Measurements from ENCODE around the gene KCNJ8.

The KCNJ8 gene

DNA sequence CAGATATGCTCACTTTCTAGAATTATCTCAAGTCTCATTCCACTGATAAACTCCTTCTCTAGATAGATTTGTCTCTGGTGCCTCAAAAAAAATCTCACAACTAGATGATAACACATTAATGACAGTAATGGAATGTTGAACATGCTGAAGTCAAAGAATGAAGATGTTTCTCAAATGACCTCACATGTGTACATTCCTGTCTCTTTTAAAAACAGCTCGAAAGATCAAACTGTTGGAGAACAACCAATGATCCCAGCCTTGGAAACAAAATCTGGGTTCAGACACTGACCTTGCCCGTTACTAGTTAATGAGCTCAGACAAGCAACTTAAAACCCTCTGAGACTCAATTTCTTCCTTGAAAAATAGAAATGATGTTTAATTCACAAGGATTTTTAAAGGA, 44.7 kb upstream of the KCNJ8 start:
- H3K9ac ChIP-seq (ENCODE audit: low read depth, low read length, poor library complexity, severe bottlenecking) = no peak overlapping the region
- no peak for TF ChIP-seq EZH2phosphoT487 (IDR thresholded peaks at IDR 0.05; ENCODE audit: borderline replicate concordance)
- TF ChIP-seq, protein P1, sequence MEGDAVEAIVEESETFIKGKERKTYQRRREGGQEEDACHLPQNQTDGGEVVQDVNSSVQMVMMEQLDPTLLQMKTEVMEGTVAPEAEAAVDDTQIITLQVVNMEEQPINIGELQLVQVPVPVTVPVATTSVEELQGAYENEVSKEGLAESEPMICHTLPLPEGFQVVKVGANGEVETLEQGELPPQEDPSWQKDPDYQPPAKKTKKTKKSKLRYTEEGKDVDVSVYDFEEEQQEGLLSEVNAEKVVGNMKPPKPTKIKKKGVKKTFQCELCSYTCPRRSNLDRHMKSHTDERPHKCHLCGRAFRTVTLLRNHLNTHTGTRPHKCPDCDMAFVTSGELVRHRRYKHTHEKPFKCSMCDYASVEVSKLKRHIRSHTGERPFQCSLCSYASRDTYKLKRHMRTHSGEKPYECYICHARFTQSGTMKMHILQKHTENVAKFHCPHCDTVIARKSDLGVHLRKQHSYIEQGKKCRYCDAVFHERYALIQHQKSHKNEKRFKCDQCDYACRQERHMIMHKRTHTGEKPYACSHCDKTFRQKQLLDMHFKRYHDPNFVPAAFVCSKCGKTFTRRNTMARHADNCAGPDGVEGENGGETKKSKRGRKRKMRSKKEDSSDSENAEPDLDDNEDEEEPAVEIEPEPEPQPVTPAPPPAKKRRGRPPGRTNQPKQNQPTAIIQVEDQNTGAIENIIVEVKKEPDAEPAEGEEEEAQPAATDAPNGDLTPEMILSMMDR (conservative IDR thresholded peaks at IDR 0.05; ENCODE audit: low read length) = no peak
- no peak overlapping the region for H3K4me2 ChIP-seq (ENCODE audit: low read depth, low read length, poor library complexity, severe bottlenecking)
- no peaks in the 10 kb centered on the region for H3K27me3 ChIP-seq (ENCODE audit: insufficient read depth, low read length, poor library complexity, severe bottlenecking)
- no peaks in the 10 kb centered on the region for H3K4me1 ChIP-seq (ENCODE audit: insufficient read depth, low read length, poor library complexity, severe bottlenecking)
- H3K9me2 ChIP-seq (replicated peaks; ENCODE audit: low read depth, low read length) = no peaks in the 10 kb centered on the region
- H3F3A ChIP-seq (ENCODE audit: low read depth) = no peaks in the 10 kb centered on the region
- H3K9me3 ChIP-seq (ENCODE audit: insufficient read depth, low read depth, low read length) = no peaks in the 10 kb centered on the region
- H2AFZ ChIP-seq (ENCODE audit: low read length) = no peak overlapping the region
- H3K4me3 ChIP-seq (ENCODE audit: low read length, poor library complexity, severe bottlenecking) = no peak overlapping the region
- H3K79me2 ChIP-seq (ENCODE audit: insufficient read depth, low read length) = no peaks in the 10 kb centered on the region
- H3K36me3 ChIP-seq (ENCODE audit: insufficient read depth, low read length) = no peaks in the 10 kb centered on the region
- H4K20me1 ChIP-seq (ENCODE audit: insufficient read depth, low read length, poor library complexity, severe bottlenecking) = no peaks in the 10 kb centered on the region

DNA sequence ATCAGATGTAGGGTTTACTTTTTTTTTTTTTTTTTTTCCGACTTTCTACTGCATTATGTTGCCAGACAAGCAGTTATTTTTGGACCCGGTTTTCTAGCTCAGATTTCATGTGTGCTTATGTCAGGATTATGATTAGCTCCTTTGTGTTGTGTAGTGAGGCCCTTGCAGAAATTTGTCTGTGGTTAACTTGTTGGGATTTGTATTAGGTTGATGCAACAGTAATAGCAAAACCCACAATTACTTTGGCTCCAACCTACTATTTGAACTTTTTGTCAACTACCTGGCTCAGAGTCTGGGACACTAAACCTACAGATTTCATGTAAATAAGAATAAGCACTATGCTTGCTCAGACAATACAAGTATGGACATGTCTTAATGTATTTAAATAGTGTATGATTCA, 44.1 kb upstream of the KCNJ8 start:
- Histone ChIP-seq H2AFZ (ENCODE audit: low read length) (no peak overlapping the region), H3K9ac (ENCODE audit: low read depth, low read length, poor library complexity, severe bottlenecking) (no peak overlapping the region), H3K4me2 (ENCODE audit: low read depth, low read length, poor library complexity, severe bottlenecking) (no peak overlapping the region), H3K9me2 (replicated peaks; ENCODE audit: low read depth, low read length) (no peaks in the 10 kb centered on the region), H3K4me3 (ENCODE audit: low read length, poor library complexity, severe bottlenecking) (no peak overlapping the region), H3K36me3 (ENCODE audit: insufficient read depth, low read length) (no peaks in the 10 kb centered on the region), H3K79me2 (ENCODE audit: insufficient read depth, low read length) (no peaks in the 10 kb centered on the region), H3F3A (ENCODE audit: low read depth) (no peaks in the 10 kb centered on the region), H3K4me1 (ENCODE audit: insufficient read depth, low read length, poor library complexity, severe bottlenecking) (no peaks in the 10 kb centered on the region), H3K27me3 (ENCODE audit: insufficient read depth, low read length, poor library complexity, severe bottlenecking) (no peaks in the 10 kb centered on the region), H3K9me3 (ENCODE audit: insufficient read depth, low read depth, low read length) (no peaks in the 10 kb centered on the region), H4K20me1 (ENCODE audit: insufficient read depth, low read length, poor library complexity, severe bottlenecking) (no peaks in the 10 kb centered on the region)
- TF ChIP-seq EZH2phosphoT487 (IDR thresholded peaks at IDR 0.05; ENCODE audit: borderline replicate concordance) = no peak
- TF ChIP-seq, protein P1 (conservative IDR thresholded peaks at IDR 0.05; ENCODE audit: low read length) = no peak

DNA sequence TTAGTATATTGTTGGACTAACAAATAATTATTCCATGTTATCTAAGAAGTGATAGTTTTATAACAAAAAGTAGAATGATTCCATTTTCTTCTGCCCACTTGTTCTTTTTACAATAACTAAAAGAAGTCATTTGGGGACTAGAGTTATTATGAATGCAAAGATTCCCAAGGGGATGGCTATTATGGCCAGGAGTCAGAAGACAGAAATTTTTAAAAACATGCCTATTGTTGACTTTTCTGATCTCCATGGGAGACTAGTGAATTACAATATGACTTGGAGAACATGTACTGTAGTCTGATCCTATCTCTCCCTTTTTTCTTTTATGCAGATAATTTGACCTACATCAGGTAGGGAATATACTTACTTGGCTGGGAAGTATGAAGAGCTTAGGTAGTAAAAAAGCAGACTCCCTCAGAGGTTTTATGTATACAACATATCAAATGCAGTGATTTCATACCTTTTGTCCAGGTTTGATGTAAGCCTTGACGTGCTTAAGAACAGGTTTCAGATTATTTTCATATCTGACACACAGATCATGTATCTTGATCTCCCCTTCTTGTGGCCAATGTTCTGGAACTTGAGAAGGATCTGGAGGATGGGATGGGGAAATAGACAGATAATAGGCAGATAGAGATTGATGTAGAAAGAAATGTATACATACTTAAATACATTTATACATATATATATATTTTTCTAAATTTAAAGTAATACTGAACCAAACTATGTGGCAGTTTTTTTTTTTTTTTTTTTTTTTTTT, 41.0 kb upstream of the KCNJ8 start:
- Histone ChIP-seq H3K9me2 (replicated peaks; ENCODE audit: low read depth, low read length) (no peaks in the 10 kb centered on the region), H3K4me2 (ENCODE audit: low read depth, low read length, poor library complexity, severe bottlenecking) (no peak overlapping the region), H3K9ac (ENCODE audit: low read depth, low read length, poor library complexity, severe bottlenecking) (no peak overlapping the region), H3F3A (ENCODE audit: low read depth) (no peaks in the 10 kb centered on the region), H2AFZ (ENCODE audit: low read length) (no peak overlapping the region), H3K36me3 (ENCODE audit: insufficient read depth, low read length) (no peaks in the 10 kb centered on the region), H3K4me1 (ENCODE audit: insufficient read depth, low read length, poor library complexity, severe bottlenecking) (no peaks in the 10 kb centered on the region), H3K9me3 (ENCODE audit: insufficient read depth, low read depth, low read length) (no peaks in the 10 kb centered on the region), H3K4me3 (ENCODE audit: low read length, poor library complexity, severe bottlenecking) (no peak overlapping the region), H4K20me1 (ENCODE audit: insufficient read depth, low read length, poor library complexity, severe bottlenecking) (no peaks in the 10 kb centered on the region), H3K27me3 (ENCODE audit: insufficient read depth, low read length, poor library complexity, severe bottlenecking) (no peaks in the 10 kb centered on the region), H3K79me2 (ENCODE audit: insufficient read depth, low read length) (no peaks in the 10 kb centered on the region)
- TF ChIP-seq EZH2phosphoT487 (IDR thresholded peaks at IDR 0.05; ENCODE audit: borderline replicate concordance) = no peak
- TF ChIP-seq, protein P1 (conservative IDR thresholded peaks at IDR 0.05; ENCODE audit: low read length) = no peak

All from Loucy (cell line).